22Rv1 (cell line): ENCODE data around the gene TRPM5.

Experiments used
- H3K27ac ChIP-seq: fragments of 450-650 bp; 2 replicates; pipeline ENCODE4 v1.5.1; 2017
- ZFX ChIP-seq: fragments of 450-650 bp; IDR thresholded peaks from 2 replicates; pipeline ENCODE4 v1.6.1; 2017; ENCODE audit warnings: antibody characterized with exemption, borderline replicate concordance
- TF ChIP-seq, protein P1 (sequence below): fragments of 450-650 bp; IDR thresholded peaks from 2 replicates; pipeline ENCODE4 v1.5.1; 2017; ENCODE audit warnings: mild to moderate bottlenecking

TRPM5 gene

DNA sequence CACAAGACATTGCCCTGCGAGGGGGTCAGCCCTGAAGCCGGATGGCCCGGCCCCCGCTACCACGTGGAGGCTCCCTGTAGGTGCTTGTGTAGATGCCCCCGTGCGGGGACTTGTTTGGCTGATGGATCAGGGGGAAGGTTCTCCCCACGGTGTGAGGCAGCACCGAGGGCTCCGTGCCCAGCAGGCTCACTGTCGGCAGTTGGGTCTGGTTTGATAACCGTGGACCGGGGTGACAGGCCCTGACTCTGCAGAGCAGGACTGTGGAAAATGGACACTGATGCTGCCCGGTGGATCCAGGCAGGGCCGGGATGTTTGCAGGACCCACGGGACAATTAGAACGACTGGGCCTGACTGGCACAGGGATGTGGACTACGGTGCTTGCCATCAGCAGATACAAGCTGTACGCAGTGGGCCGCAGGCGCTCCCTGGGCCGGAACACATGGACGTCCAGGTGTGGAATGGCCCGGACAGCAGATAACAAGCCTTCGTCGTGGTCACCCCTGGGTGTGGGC lies 19.5 kb upstream of the TRPM5 start:
- no peak overlapping the region for H3K27ac ChIP-seq
- no peak for TF ChIP-seq ZFX
- TF ChIP-seq, protein P1, sequence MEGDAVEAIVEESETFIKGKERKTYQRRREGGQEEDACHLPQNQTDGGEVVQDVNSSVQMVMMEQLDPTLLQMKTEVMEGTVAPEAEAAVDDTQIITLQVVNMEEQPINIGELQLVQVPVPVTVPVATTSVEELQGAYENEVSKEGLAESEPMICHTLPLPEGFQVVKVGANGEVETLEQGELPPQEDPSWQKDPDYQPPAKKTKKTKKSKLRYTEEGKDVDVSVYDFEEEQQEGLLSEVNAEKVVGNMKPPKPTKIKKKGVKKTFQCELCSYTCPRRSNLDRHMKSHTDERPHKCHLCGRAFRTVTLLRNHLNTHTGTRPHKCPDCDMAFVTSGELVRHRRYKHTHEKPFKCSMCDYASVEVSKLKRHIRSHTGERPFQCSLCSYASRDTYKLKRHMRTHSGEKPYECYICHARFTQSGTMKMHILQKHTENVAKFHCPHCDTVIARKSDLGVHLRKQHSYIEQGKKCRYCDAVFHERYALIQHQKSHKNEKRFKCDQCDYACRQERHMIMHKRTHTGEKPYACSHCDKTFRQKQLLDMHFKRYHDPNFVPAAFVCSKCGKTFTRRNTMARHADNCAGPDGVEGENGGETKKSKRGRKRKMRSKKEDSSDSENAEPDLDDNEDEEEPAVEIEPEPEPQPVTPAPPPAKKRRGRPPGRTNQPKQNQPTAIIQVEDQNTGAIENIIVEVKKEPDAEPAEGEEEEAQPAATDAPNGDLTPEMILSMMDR: no peak

DNA sequence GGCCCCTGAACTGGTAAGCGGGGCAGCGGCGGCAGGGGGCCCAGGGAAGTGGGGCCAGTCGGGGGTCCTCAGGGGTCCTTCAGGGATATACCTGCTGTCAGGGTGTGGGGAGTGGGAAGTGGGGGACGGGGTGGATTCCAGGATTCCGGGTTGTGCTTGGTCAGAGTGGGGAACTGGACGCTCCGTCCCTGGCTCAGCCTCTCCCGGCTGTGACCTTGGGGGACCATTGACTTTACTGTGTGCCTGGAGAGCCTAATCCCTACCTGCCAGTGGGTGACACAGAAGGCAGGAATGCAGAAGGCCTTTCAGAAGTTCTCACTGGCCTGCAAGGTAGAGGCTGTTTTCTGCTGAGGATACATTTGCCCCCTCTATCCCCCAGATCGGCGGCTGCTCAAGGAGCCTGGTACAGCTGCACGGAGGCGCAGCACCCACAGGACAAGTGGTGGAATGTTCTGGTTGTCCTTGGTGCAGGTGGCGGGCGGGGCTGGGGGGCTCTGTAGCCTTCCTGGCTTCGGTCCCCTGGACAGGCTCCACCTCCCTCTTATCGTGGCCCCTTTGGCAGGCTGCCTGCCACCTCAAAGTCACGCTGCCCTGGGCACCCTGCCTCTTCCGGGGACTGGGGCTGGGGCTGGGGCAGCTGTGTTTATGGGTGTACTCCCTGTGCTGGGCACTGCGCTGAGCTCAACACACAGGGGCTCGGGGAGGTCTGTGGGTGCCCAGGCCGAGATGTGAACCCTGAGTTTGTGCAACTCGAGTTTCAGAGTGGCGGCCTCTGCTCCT lies 18.9 kb upstream of the TRPM5 start:
- H3K27ac ChIP-seq: no peak overlapping the region
- TF ChIP-seq ZFX: no peak
- TF ChIP-seq, protein P1: no peak

DNA sequence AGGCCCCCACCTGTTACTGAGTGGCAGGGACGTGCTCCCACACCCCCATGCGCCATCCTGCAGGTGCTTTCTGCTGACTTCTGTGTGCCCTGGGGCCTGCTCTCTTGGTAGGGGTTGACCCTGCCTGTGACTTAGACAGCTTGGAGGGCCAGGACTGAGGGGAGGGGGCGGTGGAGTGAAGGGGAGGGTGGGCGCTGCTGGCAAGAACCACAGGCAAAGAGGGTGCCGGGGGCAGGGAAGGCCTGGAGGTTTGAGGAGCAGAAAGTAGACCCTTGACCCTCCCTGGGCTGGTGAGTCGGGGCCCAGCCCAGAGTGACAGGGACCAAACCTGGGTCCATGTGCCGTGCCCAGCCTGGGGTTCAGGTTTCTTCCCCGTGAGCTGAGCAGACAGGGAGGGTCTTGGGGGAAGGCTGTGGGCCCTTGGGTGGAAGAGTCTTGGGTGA lies 18.2 kb upstream of the TRPM5 start:
- H3K27ac ChIP-seq: no peak overlapping the region
- TF ChIP-seq, protein P1: no peak
- no peak for TF ChIP-seq ZFX

DNA sequence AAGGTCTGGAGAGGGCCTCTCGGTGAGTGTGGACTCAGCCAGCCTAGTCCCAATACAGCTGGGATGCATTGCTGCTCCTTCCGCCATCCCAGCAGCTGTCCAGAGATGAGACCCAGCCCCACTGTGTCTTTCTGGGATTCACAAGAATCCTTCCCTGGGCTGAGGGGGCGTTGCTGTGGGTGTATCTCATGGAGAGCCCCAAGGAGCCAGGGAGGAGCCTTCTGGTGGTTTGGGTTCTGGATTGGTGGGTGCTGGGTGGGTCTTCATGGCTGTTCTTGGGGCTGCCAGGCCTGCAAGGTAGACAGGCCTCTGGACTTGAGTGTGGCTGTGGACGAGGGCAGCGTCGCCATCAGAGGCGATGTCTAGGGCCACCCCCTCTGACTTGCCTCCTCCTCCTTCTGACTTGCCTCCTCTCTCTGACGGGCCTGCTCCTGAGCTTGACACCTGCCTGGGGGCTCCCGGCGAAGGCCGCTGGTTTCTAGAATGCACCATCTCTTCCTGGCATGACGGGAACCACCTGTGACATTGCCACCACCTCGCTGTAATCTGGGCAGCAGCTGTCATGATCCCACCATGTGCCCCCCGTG lies 17.7 kb upstream of the TRPM5 start:
- TF ChIP-seq, protein P1: no peak
- no peak for TF ChIP-seq ZFX
- no peak overlapping the region for H3K27ac ChIP-seq

DNA sequence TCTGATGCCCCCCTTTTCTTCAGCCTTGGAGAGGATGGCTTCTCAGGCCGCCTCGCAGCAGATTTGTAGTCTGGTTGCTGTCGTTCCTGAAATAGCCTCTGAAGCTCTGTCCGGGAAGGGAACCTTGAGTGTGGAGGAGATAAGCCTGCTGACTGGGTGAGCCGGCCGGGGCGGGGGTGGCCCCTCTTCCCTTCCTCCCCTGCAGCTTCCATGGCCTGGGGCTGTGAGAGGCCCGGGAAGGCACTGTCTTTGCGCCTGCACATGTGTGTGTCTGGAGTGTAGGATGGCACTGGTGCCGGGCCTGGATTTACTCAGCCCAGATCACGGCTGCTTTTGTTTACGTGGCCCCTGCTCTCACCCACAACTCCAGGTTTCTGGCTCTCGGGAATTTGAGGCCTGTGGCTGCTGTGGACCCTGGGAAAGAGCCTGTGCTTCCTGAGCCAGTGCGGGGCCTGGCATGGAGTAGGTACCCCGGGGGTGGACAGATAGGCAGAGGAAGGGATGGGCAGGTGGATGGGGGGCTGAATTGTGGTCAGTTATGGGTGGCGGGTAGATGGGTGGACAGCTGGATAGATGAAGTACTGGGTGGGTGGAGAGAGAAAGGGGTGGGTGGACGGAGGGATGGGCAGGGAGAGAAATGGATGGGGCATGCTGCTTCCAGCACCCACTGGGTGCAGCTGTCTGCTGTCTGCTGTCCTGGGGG lies 17.1 kb upstream of the TRPM5 start:
- TF ChIP-seq ZFX: no peak
- TF ChIP-seq, protein P1: no peak
- H3K27ac ChIP-seq: no peak overlapping the region

DNA sequence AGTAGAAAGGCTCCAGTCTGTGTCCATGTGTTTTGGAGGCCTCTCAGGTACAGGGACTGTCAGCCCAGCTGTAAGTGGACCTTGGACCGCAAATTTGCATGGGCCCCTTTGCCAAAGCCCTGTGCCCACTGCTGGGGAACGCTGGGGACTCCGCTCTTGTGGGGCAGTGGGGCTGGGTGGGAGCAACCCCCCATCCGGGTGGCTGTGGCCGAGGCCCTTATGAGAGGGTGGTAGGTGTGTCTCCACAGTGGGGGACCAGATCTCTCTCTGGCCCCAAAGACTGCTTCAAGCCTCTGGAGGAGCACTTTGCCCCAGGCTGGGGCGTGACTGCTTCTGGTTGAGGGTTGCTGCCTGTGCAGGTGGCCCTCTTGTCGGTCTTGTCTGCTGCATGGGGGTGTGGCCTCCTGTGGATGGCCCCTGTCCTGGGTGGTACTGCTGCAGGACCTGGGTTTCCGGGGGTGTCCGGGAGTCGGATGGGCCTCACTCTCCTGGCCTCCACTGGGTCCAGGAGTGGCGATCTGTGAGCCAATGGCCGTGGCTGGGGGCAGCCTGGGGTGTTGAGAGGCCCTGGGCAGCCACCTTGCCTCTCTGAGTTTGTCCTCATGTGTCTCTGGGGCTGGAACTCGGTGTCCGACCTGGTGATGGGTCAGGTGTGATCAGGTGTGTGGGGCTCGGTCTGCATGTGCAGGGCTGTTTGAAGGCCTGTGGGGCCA lies 16.4 kb upstream of the TRPM5 start:
- no peak for TF ChIP-seq ZFX
- TF ChIP-seq, protein P1: no peak
- H3K27ac ChIP-seq: no peak overlapping the region
